BLaER1 (cell line): ENCODE results near the gene EP400.

ENCODE experiments used
- H3K27ac ChIP-seq: shearing (Covaris generic); formaldehyde crosslinking; 2 replicates; pipeline ENCODE4 v1.8.1; 2022
- H3K27me3 ChIP-seq: shearing (Covaris generic); formaldehyde crosslinking; 2 replicates; pipeline ENCODE4 v1.8.1; 2022
- H3K36me3 ChIP-seq: shearing (Covaris generic); formaldehyde crosslinking; 2 replicates; pipeline ENCODE4 v1.8.1; 2022
- H3K4me1 ChIP-seq: shearing (Covaris generic); formaldehyde crosslinking; 2 replicates; pipeline ENCODE4 v1.8.1; 2022
- H3K4me2 ChIP-seq: shearing (Covaris generic); formaldehyde crosslinking; 2 replicates; pipeline ENCODE4 v1.8.1; 2022
- H3K4me3 ChIP-seq: shearing (Covaris generic); formaldehyde crosslinking; 2 replicates; pipeline ENCODE4 v1.8.1; 2022
- H3K9ac ChIP-seq: shearing (Covaris generic); formaldehyde crosslinking; 2 replicates; pipeline ENCODE4 v1.8.1; 2022
- H3K9me3 ChIP-seq: shearing (Covaris generic); formaldehyde crosslinking; 2 replicates; pipeline ENCODE4 v1.8.1; 2022
- H4K20me1 ChIP-seq: shearing (Covaris generic); formaldehyde crosslinking; 2 replicates; pipeline ENCODE4 v1.8.1; 2022
- Cebpa-rat ChIP-seq: shearing (Covaris generic); IDR thresholded peaks from 2 replicates; pipeline ENCODE4 v1.8.1; 2022

Gene EP400

GRCh38 chr12:131991816-131992430, 42.2 kb downstream of the EP400 start:
- Histone ChIP-seq H3K9ac (no peak overlapping the region), H3K4me1 (peaks cover 67% of the 10 kb centered on the region), H3K4me3 (no peak overlapping the region), H4K20me1 (peaks cover 46% of the 10 kb centered on the region; the same call in 1 of the 2 replicates), H3K27ac (no peak overlapping the region; the same call in 1 of the 2 replicates), H3K36me3 (peaks cover 80% of the 10 kb centered on the region), H3K9me3 (no peaks in the 10 kb centered on the region), H3K27me3 (no peaks in the 10 kb centered on the region), H3K4me2 (peak overlapping the region; percentile 88)
- no peak for TF ChIP-seq Cebpa-rat

GRCh38 chr12:131994589-131994988, 44.8 kb downstream of the EP400 start:
- Histone ChIP-seq H4K20me1 (peaks cover 21% of the 10 kb centered on the region; the same call in 1 of the 2 replicates), H3K9ac (no peak overlapping the region), H3K4me3 (no peak overlapping the region), H3K27me3 (no peaks in the 10 kb centered on the region), H3K36me3 (peaks cover 68% of the 10 kb centered on the region), H3K27ac (no peak overlapping the region), H3K4me2 (no peak overlapping the region), H3K9me3 (no peaks in the 10 kb centered on the region), H3K4me1 (peaks cover 40% of the 10 kb centered on the region)
- TF ChIP-seq Cebpa-rat, result no peak

GRCh38 chr12:132000286-132000872, 50.6 kb downstream of the EP400 start:
- Histone ChIP-seq H3K36me3 (peaks cover 39% of the 10 kb centered on the region), H3K27ac (no peak overlapping the region), H3K9ac (no peak overlapping the region), H3K9me3 (no peaks in the 10 kb centered on the region), H3K4me1 (peaks cover 33% of the 10 kb centered on the region), H3K4me2 (no peak overlapping the region), H4K20me1 (no peaks in the 10 kb centered on the region), H3K4me3 (no peak overlapping the region), H3K27me3 (no peaks in the 10 kb centered on the region)
- no peak for TF ChIP-seq Cebpa-rat

- H3K27ac ChIP-seq, result no peak overlapping the region
- no peak overlapping the region for H3K4me2 ChIP-seq
- H3K4me1 ChIP-seq, result peaks cover 52% of the 10 kb centered on the region
These were observed 54.1 kb downstream of the EP400 start for GRCh38 chr12:132003846-132004245.

GRCh38 chr12:132004946-132005345, 55.2 kb downstream of the EP400 start:
- Histone ChIP-seq H4K20me1 (no peaks in the 10 kb centered on the region), H3K4me2 (no peak overlapping the region), H3K27me3 (no peaks in the 10 kb centered on the region), H3K36me3 (peaks cover 57% of the 10 kb centered on the region), H3K27ac (no peak overlapping the region), H3K9ac (no peak overlapping the region), H3K9me3 (no peaks in the 10 kb centered on the region), H3K4me1 (peaks cover 57% of the 10 kb centered on the region), H3K4me3 (no peak overlapping the region)
- TF ChIP-seq Cebpa-rat, result no peak

More at GRCh38 chr12:132003846-132004245, 54.1 kb downstream of the EP400 start:
- no peak for TF ChIP-seq Cebpa-rat
- H3K36me3 ChIP-seq, result peaks cover 50% of the 10 kb centered on the region
- no peaks in the 10 kb centered on the region for H3K27me3 ChIP-seq
- no peaks in the 10 kb centered on the region for H4K20me1 ChIP-seq
- H3K9ac ChIP-seq, result no peak overlapping the region
- no peaks in the 10 kb centered on the region for H3K9me3 ChIP-seq
- no peak overlapping the region for H3K4me3 ChIP-seq

- peak overlapping the region; percentile 39; the same call in 1 of the 2 replicates for H3K27ac ChIP-seq
- peaks cover 51% of the 10 kb centered on the region for H3K4me1 ChIP-seq
- H4K20me1 ChIP-seq, result no peaks in the 10 kb centered on the region
- H3K27me3 ChIP-seq, result no peaks in the 10 kb centered on the region
- H3K36me3 ChIP-seq, result peaks cover 69% of the 10 kb centered on the region
- no peak for TF ChIP-seq Cebpa-rat
- no peaks in the 10 kb centered on the region for H3K9me3 ChIP-seq
- H3K4me2 ChIP-seq, result peak overlapping the region; percentile 57
- no peak overlapping the region for H3K4me3 ChIP-seq
- no peak overlapping the region; the same call in 1 of the 2 replicates for H3K9ac ChIP-seq
These were observed 56.4 kb downstream of the EP400 start for GRCh38 chr12:132006056-132006680.

- Histone ChIP-seq H3K4me2 (peak overlapping the region; percentile 57; the same call in 1 of the 2 replicates), H3K27ac (no peak overlapping the region), H3K9ac (no peak overlapping the region), H3K4me3 (no peak overlapping the region), H3K4me1 (peaks cover 43% of the 10 kb centered on the region), H3K36me3 (peaks cover 78% of the 10 kb centered on the region), H4K20me1 (no peaks in the 10 kb centered on the region), H3K27me3 (no peaks in the 10 kb centered on the region), H3K9me3 (no peaks in the 10 kb centered on the region)
- TF ChIP-seq Cebpa-rat, result no peak
These were observed 57.3 kb downstream of the EP400 start for GRCh38 chr12:132007041-132007440.

GRCh38 chr12:132009336-132009859, 59.7 kb downstream of the EP400 start:
- Histone ChIP-seq H3K9ac (no peak overlapping the region), H3K27me3 (no peaks in the 10 kb centered on the region), H3K4me3 (no peak overlapping the region), H3K27ac (no peak overlapping the region), H4K20me1 (no peaks in the 10 kb centered on the region), H3K9me3 (no peaks in the 10 kb centered on the region), H3K36me3 (peaks cover 95% of the 10 kb centered on the region), H3K4me1 (peaks cover 34% of the 10 kb centered on the region), H3K4me2 (no peak overlapping the region)
- no peak for TF ChIP-seq Cebpa-rat

GRCh38 chr12:132012919-132013568, 63.3 kb downstream of the EP400 start:
- Histone ChIP-seq H3K4me3 (no peak overlapping the region), H3K9ac (no peak overlapping the region), H3K36me3 (peaks cover 99% of the 10 kb centered on the region), H3K27me3 (no peaks in the 10 kb centered on the region), H3K9me3 (no peaks in the 10 kb centered on the region), H3K4me2 (no peak overlapping the region), H3K27ac (no peak overlapping the region), H3K4me1 (peaks cover 8% of the 10 kb centered on the region; the same call in 1 of the 2 replicates), H4K20me1 (no peaks in the 10 kb centered on the region; the same call in 1 of the 2 replicates)
- no peak for TF ChIP-seq Cebpa-rat
